Measurements from ENCODE around the gene EPM2AIP1. TPM values are rescaled to one million over a fixed set of nuclear protein-coding genes. Genes with fewer than 3 reads are reported as not detected.

The EPM2AIP1 gene
- total RNA-seq, 3 donors from 2014 or later: 9.9 to 21.2 (median 13.6) TPM

- intact Hi-C loops (cut with DNase I, micrococcal nuclease): no loop called here
- Histone ChIP-seq H3K9me3 (peaks cover 17% of the 10 kb centered on the region), H3K4me3 (no peak overlapping the region), H3K36me3 (ENCODE audit: low read depth) (peaks cover 2% of the 10 kb centered on the region), H3K4me1 (ENCODE audit: low read depth) (no peaks in the 10 kb centered on the region)
- ATAC-seq (no peak), DNase-seq (no peak)
- TF ChIP-seq CTCF (IDR thresholded peaks at IDR 0.05): no peak
These were observed 11.9 kb downstream of the EPM2AIP1 start for GRCh38 chr3:36981006-36981405.

- Histone ChIP-seq H3K4me3 (no peak overlapping the region), H3K36me3 (ENCODE audit: low read depth) (no peaks in the 10 kb centered on the region), H3K4me1 (ENCODE audit: low read depth) (no peaks in the 10 kb centered on the region), H3K9me3 (no peaks in the 10 kb centered on the region)
- intact Hi-C loops (cut with DNase I, micrococcal nuclease): no loop called here
- ATAC-seq (no peak), DNase-seq (no peak)
- TF ChIP-seq CTCF (IDR thresholded peaks at IDR 0.05): no peak
These were observed 19.8 kb downstream of the EPM2AIP1 start for GRCh38 chr3:36973139-36973538.

GRCh38 chr3:36972163-36972562, 20.8 kb downstream of the EPM2AIP1 start:
- TF ChIP-seq CTCF (IDR thresholded peaks at IDR 0.05): no peak
- H3K9me3 ChIP-seq: no peaks in the 10 kb centered on the region
- ATAC-seq (no peak), DNase-seq (no peak)
- intact Hi-C loops (cut with DNase I, micrococcal nuclease): no loop called here
- no peaks in the 10 kb centered on the region for H3K4me1 ChIP-seq (ENCODE audit: low read depth)
- no peaks in the 10 kb centered on the region for H3K36me3 ChIP-seq (ENCODE audit: low read depth)
- H3K4me3 ChIP-seq: no peak overlapping the region

GRCh38 chr3:36969540-36970432, 23.1 kb downstream of the EPM2AIP1 start:
- ATAC-seq: peak; percentile 73
- DNase-seq: no peak

GRCh38 chr3:36969085-36969484, 23.8 kb downstream of the EPM2AIP1 start:
- ATAC-seq (no peak), DNase-seq (no peak)
- intact Hi-C loops (cut with DNase I, micrococcal nuclease): loop anchor here in 1 of 2 donors (10.0 kb wide), 1 partner anchor 244 kb away; no protein-coding TSS in a partner anchor

More at GRCh38 chr3:36969540-36970432, 23.1 kb downstream of the EPM2AIP1 start:
- Histone ChIP-seq H3K36me3 (ENCODE audit: low read depth) (no peaks in the 10 kb centered on the region), H3K4me1 (ENCODE audit: low read depth) (no peaks in the 10 kb centered on the region), H3K9me3 (no peaks in the 10 kb centered on the region), H3K4me3 (no peak overlapping the region)
- intact Hi-C loops (cut with DNase I, micrococcal nuclease): loop anchor here in 1 of 2 donors (10.0 kb wide), 1 partner anchor 245 kb away; no protein-coding TSS in a partner anchor
- no peak for TF ChIP-seq CTCF (IDR thresholded peaks at IDR 0.05)

More at GRCh38 chr3:36969085-36969484, 23.8 kb downstream of the EPM2AIP1 start:
- TF ChIP-seq CTCF (IDR thresholded peaks at IDR 0.05): no peak
- Histone ChIP-seq H3K4me1 (ENCODE audit: low read depth) (no peaks in the 10 kb centered on the region), H3K4me3 (no peak overlapping the region), H3K9me3 (no peaks in the 10 kb centered on the region), H3K36me3 (ENCODE audit: low read depth) (no peaks in the 10 kb centered on the region)

Measured in mucosa of descending colon (tissue), 3 donors.